Vein endothelial cell (primary cell): Measurements from ENCODE around the gene ZNF814. TPM values are rescaled to one million over a fixed set of nuclear protein-coding genes. Genes with fewer than 3 reads are reported as not detected.

ENCODE experiments used
- total RNA-seq: library from RNA; depleted of rRNA; stranded (reverse); fragments of >200 nt; gene quantifications from 2 replicates; pipeline ENCODE4 v1.2.3, GENCODE V29; 2012

Gene ZNF814
- total RNA-seq, result 4.2 and 11.1 TPM in 2 replicates

DNA sequence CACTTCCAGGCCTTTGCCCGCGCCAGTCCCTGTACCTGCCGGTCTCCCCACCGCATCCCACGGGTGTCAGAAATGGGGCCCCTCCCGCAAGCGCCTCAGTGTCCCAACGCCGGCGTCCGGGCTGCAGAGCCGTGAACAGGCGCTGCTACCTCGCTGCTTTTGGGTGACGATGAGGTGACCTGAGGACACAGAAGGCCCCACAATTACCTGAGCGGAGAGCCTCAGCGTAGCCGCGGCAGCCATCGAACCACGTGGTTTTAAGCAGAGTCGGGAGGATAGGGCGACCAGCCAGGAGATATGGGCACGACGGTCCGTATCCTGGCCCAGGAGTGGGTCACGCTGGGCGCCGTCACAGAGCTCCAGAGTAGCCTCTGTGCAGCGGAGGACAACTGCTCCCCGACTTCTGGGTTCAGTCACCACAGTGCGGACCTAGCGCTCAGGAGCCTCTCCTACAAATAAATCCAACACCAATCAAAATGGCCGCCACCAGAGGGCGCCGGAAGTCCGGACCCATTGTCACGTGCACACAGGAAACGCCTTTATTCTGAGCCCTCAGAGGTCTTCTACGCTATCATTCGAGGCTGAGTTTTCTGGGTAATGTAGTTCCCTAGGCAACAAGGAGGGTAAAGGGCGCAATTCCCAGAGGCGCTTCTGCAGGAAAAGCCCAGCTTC lies at the start of gene ZNF814:
TSS of gene ZNF814 (minus strand) at position 478 of the 672 bp plus-strand sequence. CDS start at position 243, 235 bp downstream.

DNA sequence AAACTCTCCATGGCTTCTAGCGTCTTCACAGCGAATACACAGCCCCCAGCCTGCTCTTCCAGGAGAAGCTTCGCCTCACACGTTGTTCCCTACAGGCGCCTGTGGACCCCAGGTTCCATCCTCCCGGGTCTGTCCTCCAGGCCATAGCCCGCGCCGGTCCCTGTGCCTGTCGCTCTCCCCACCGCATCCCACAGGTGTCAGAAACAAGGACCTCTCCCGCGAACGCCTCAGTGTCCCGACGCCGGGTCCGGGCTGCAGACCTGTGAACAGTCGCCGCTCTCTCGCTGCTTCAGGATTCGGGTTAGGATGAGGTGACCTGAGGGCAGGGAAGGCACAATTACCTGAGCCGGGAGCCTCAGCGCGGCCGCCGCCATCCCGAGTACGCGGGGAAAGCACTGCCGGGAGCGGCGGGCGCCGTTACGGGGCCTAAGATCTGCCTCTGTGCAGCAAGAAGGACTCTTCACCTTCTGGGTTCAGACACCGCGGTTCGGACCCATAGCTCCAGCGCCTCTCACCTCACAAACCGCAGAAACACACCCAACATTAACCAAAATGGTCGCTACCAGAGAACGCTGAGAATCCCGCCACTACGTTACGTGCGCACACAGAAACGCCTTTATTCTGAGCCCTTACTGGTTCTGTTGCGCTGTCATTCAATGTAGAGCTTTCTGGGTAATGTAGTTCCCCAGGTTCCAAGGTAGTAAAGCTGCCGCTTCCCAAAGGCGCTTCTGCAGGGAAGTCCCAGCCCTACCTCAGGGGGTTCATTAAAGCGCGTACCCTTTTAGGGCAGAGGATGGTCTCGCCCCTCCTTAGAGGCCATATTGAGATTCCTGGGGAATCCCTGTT lies 46.2 kb upstream of the ZNF814 start, which contains the start of gene ZNF418:
TSS of gene ZNF418 (minus strand) at position 583 of the 846 bp plus-strand sequence. CDS start 1,580 bp downstream, outside the sequence.

DNA sequence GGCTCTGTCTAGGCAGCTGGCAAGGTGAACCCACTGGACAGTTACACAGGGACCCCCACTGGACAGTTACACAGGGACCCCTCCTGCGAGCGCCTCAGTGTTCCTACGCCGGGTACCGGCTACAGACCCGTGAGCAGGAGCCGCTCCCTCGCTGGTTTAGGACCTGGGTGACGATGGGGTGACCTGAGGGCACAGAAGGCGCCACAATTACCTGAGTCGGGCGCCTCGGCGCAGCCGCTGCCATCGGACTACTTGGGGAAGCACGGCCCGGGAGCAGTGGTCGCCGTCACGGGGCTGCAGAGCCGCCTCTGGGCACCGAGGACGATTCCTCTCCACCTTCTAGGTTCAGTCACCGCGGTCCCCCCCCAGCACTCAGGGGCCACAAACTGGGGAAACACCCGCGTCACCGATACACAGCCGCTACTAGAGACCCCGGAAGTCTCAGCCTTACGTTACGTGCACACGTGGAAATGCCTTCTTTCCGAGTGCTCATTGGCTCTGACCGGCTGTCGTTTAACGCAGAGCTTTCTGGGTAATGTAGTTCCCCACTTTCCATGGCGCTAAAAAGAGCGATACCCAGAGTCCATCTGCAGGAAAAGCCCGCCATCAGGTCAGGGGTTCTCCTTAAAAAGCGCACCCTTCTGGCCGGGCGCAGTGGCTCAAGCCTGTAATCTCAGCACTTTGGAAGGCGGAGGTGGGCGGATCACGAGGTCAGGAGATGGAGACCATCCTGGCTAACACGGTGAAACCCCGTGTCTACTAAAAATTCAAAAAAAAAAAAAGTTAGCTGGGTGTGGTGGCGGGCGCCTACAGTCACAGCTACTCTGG lies 27.5 kb upstream of the ZNF814 start, which contains the start of gene ZNF417:
TSS of gene ZNF417 (minus strand) at position 425 of the 828 bp plus-strand sequence. CDS start at position 244, 181 bp downstream.

GRCh38 chr19:57849666-57850473 lies 39.0 kb downstream of the ZNF814 start, which contains the start of gene ZNF587:
ZNF587 (plus strand) TSS chr19:57849859; CDS start chr19:57850039, 180 bp downstream.

DNA sequence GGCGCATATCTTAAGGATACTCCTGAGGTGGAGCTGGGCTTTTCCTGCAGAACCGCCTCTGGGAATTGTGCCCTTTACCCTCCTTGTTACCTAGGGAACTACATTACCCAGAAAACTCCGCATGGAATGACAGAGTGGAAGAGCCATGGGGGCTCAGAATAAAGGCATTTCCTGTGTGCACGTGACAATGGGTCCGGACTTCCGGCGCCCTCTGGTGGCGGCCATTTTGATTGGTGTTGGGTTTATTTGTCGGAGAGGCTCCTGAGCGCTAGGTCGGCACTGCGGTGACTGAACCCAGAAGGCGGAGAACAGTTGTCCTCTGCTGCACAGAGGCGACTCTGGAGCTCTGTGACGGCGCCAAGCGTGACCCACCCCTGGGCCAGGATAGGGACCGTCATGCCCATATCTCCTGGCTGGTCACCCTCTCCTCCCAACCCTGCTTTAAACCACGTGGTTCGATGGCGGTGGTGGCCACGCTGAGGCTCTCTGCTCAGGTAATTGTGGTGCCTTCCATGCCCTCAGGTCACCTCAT lies 58.7 kb downstream of the ZNF814 start, which contains the start of gene ZNF587B:
TSS of gene ZNF587B (plus strand) at position 229 of the 532 bp plus-strand sequence. CDS start at position 459, 230 bp downstream.

GRCh38 chr19:57814505-57815246 lies 74.2 kb downstream of the ZNF814 start, which contains the start of gene ZNF552:
ZNF552 (minus strand) TSS chr19:57814913; CDS start chr19:57814743, 170 bp downstream.

Other genes with a start within 250 kb of the ZNF814 start
- under 0.01 and 0.10 TPM in 2 replicates for gene ZSCAN4, start 220.1 kb downstream of the ZNF814 start, total RNA-seq
- 13.4 and 14.4 TPM in 2 replicates for gene ZNF551, start 207.1 kb downstream of the ZNF814 start, total RNA-seq
- 0.33 and 3.7 TPM in 2 replicates for gene ZNF154, start 179.8 kb downstream of the ZNF814 start, total RNA-seq
- gene ZNF671, start 161.4 kb downstream of the ZNF814 start, total RNA-seq, result 4.6 and 8.3 TPM in 2 replicates
- 14.9 and 15.7 TPM in 2 replicates for gene ZNF776, start 142.2 kb downstream of the ZNF814 start, total RNA-seq
- gene ZNF586, start 119.4 kb downstream of the ZNF814 start, total RNA-seq, result 15.0 and 17.6 TPM in 2 replicates
- 5.6 and 8.9 TPM in 2 replicates for gene ZNF552, start 74.1 kb downstream of the ZNF814 start, total RNA-seq
- 22.5 and 25.3 TPM in 2 replicates for gene ZNF587B, start 58.7 kb downstream of the ZNF814 start, total RNA-seq
- 30.1 and 46.1 TPM in 2 replicates for gene ZNF587, start 39.2 kb downstream of the ZNF814 start, total RNA-seq
- gene ZNF417, start 27.6 kb upstream of the ZNF814 start, total RNA-seq, result 8.8 and 12.4 TPM in 2 replicates
- 2.9 and 3.6 TPM in 2 replicates for gene ZNF418, start 46.4 kb upstream of the ZNF814 start, total RNA-seq
- 5.9 and 6.3 TPM in 2 replicates for gene ZNF256, start 58.7 kb upstream of the ZNF814 start, total RNA-seq
- gene C19orf18, start 85.5 kb upstream of the ZNF814 start, total RNA-seq, result 0.57 TPM in 1 of 2 replicates, not detected in the other
- gene ZNF606, start 113.8 kb upstream of the ZNF814 start, total RNA-seq, result 16.7 and 21.3 TPM in 2 replicates
- not detected in 2 replicates for gene ZSCAN1, start 145.0 kb upstream of the ZNF814 start, total RNA-seq
- 0.98 and 2.1 TPM in 2 replicates for gene ZNF135, start 170.2 kb upstream of the ZNF814 start, total RNA-seq
- 19.3 and 26.1 TPM in 2 replicates for gene ZSCAN18, start 209.2 kb upstream of the ZNF814 start, total RNA-seq